Dermis microvascular lymphatic vessel endothelial cell (primary cell): ENCODE data around the gene EYS. TPM values are rescaled to one million over a fixed set of nuclear protein-coding genes. Genes with fewer than 3 reads are reported as not detected.

Experiments used
- DNase-seq, 2 donors: peaks; one replicate each; pipeline versions ENCODE4 v3.0.0 to v3.0.0-alpha.2; 2010; ENCODE audit warnings: low read depth in 2 of 2
- total RNA-seq: library from RNA; depleted of rRNA; stranded (reverse); fragments of >200 nt; gene quantifications from 2 replicates; pipeline ENCODE4 v1.2.1, GENCODE V29; 2014

The EYS gene
- total RNA-seq, 1 donor from 2014 or later: 0.13 TPM

DNA sequence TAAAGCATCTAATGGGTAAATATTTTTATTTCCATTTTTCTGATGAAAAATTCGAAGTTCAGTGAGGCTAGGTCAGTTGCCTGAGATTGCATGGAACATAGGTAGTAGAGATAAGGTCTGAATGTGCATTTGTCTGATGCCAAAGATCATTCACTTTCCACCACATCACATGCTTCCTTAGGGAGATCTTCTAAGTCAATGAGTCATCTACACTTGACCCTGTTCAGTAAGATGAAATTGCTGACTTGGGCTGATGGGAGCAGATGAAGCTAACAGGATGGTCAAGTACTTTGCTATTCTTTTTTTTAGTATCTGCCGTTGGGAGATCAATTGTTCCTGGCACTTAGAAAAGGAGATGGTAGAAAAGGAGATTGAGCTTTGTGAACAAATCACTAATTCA is 1560.2 kb downstream of the EYS start:
- DNase-seq: no peak

GRCh38 chr6:64146094-64146493 is 1560.9 kb downstream of the EYS start:
- no peak for DNase-seq

GRCh38 chr6:64145658-64146057 is 1561.4 kb downstream of the EYS start:
- DNase-seq: no peak

DNA sequence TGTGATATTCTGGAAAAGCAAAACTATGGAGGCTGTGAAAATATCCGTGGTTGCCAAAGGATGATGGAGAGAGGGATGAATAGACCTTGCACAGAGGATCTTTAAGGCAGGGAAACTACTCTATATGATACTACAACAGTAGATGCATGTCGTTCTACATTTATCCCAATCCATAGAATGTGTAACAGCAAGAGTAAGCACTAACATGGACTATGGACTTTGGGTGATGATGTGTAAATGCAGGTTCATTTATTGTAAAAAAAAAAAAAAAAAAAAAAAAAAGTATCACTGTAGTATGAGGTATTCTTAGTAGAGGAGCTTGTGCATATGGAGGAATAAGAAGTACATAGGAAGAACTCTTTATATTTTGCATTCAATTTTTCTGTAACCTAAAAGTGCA is 1563.9 kb downstream of the EYS start:
- DNase-seq: no peak

GRCh38 chr6:64141680-64142079 is 1565.3 kb downstream of the EYS start:
- DNase-seq: no peak

GRCh38 chr6:64128301-64129024 is 1578.6 kb downstream of the EYS start:
- no peak for DNase-seq

DNA sequence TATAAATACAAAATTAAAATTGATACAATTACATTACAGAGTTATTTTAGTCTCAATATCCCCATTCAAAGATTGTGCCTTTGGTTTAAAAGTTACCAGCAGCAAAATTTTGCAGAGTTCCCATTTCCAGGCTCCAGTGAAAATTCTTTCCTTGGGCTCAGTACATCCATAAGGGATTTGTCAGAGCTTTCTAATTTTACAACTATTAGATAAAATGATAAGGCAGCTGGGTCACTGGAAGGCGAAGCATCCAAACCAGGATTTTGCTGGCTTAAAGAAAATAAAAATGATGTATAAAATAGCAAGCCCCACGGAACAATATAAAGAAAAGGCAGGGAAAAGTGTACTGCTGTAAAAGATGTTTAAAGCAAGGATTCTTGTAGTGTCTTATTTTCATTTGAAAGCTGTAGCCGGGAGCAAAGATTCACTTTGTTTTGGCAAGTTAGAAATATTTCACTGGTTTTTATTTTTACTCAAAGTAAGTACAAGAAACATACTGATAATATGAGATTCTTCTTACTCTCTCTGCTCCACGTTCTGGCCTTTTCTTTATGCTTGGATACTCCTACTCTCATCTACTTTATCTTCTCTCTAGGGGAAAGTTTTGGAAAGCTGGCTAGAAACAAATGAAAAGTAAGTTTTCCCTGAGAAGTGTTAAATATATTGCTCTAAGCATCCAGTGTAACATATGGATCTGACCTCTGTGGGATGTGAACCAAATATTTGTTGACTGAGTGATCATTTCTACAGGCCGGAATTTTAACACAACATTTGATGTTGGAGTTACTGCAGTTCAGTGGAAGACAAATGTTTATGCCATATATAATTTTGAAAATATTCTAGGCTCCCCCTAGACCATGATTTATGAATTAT is 1583.0 kb downstream of the EYS start:
- DNase-seq: no peak

GRCh38 chr6:64122712-64123375 is 1584.2 kb downstream of the EYS start:
- DNase-seq: no peak

GRCh38 chr6:64121011-64121565 is 1585.9 kb downstream of the EYS start:
- no peak for DNase-seq

GRCh38 chr6:64113704-64114103 is 1593.3 kb downstream of the EYS start:
- DNase-seq: no peak

GRCh38 chr6:64104051-64104450 is 1603.0 kb downstream of the EYS start:
- DNase-seq: no peak

- DNase-seq: no peak
Observed at GRCh38 chr6:64103480-64103879, 1603.5 kb downstream of the EYS start.

DNA sequence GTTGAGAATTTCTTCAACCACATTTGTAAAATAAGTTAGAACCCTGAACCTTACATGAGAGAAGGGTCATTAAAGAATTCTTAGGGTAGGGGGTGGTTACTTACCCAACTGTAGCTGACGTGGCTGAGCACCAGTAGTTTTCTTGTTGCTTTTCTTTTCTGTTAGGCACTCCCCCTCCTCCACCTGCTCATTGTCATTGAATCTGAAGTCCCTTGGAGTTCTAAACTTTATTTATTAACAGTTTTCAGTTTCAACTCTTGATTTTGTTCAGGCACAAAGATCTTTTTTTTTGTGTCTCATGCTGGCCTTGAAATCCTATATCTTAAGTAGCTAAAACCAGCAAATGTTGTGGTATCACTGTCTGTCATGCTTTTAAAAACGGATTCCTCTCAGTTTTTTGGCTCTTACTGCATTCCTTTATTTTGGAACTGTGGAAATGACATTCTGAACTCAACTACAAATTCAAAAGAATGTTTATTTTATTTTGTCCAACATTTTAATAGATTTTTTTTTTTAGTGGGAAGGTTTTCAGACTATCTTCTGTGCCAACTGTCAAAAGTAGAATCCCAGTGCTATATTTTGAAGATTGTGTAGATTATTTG is 1606.2 kb downstream of the EYS start:
- DNase-seq: no peak

DNA sequence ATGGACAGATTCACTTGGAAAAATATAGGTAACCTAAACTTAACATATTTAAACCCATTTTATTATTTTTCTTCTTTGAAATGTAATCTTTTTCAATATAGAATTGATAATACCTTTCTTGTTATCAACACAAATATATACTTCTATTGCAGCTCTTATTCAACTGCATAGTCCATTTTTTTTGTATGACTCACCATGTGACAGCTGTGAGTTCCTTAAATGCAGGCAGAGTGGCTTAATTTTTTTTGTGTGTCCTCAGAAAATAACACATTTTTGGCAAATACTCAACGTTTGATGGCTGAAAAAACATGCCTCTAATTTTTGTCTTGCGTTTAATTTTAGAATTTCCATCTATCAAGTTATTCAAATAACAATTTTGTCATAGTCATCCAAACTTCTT is 1616.7 kb downstream of the EYS start:
- DNase-seq: no peak

DNA sequence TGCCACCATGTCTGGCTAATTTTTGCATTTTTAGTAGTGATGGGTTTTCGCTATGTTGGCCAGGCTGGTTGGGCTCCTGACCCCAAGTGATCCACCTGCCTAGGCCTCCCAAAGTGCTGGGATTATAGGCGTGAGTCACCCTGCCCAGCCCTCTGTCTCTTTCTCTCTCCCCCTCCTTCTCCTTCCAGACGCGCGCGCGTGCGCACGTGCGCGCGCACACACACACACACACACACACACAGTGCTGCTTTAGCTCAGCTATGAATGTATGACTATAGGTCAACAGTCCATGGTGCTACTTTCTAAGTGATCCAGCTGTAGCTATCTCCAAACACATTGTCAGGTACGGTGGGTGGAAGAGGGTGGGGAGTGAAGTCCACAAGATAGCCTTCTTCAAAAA is 1621.9 kb downstream of the EYS start:
- DNase-seq: no peak

DNA sequence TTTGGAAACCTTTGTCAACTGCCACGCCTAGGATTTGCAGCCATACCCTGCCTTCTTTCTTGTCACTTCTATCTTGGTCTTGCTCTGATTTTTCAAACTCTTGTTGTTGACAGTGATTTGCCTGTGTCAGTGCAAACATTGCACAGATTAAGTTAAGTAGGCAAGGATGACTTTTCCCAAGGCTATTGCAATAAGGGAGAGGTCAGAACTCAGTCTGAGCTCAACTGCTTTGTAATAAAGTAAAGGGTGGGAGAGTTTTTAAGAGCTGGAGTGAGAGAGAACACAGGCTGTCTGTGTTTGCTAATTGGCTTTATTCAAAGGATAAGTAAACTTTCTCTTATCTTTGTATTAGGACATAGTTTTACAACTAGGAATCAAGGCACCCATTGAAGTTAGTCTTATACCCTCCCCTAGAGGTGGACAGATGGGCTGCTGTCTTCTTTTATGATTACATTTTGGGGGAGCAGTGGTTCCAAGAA is 1622.8 kb downstream of the EYS start:
- no peak for DNase-seq

GRCh38 chr6:64083261-64083660 is 1623.8 kb downstream of the EYS start:
- DNase-seq: no peak

GRCh38 chr6:64081453-64081852 is 1625.6 kb downstream of the EYS start:
- DNase-seq: no peak

GRCh38 chr6:64074981-64075380 is 1632.0 kb downstream of the EYS start:
- DNase-seq: no peak

DNA sequence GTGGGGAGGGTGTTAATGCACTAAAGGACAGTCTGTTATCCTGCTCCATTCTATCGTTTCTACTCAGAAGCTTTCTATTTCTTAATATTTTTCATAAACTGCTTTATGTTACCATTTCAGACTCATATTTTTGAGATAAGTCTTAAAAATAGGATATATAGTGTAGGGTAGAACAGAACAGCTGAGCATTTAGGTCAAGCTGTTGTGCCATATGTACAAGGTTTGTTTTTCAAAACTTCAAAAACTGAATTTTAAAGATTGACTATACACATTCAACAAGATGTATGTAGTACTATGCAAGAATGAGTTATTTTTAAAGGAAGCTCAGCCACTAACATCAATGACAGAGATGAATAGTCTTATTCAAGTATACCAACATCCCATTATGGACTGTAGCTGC is 1634.3 kb downstream of the EYS start:
- DNase-seq: no peak

- no peak for DNase-seq
Observed at GRCh38 chr6:64064919-64065318, 1642.1 kb downstream of the EYS start.
